Mesenchymal stem cell (in vitro differentiated cells and primary cell): ENCODE results near the gene KIAA1191.

ENCODE experiments used
- DNase-seq: peaks from one replicate; pipeline ENCODE4 v3.0.0-alpha.2; 2013
- H2AFZ ChIP-seq: one replicate; pipeline ENCODE4 v1.6.1; 2013; ENCODE audit warnings: low read depth, mild to moderate bottlenecking, control low read depth, inconsistent platforms, low read length, moderate library complexity
- H2AK5ac ChIP-seq: 2 replicates; pipeline ENCODE4 v1.6.1; 2013; ENCODE audit warnings: low read length, moderate library complexity, mild to moderate bottlenecking, inconsistent platforms; ENCODE audit not compliant: severe bottlenecking
- H2BK120ac ChIP-seq: one replicate; pipeline ENCODE4 v1.6.1; 2013; ENCODE audit warnings: low read depth, mild to moderate bottlenecking, inconsistent platforms, low read length, moderate library complexity
- H2BK12ac ChIP-seq, 2 experiments: one replicate each; pipeline ENCODE4 v1.6.1; 2013; ENCODE audit warnings: inconsistent platforms in 2 of 2, low read length in 2 of 2, mild to moderate bottlenecking in 2 of 2, moderate library complexity in 2 of 2, control low read depth in 1 of 2
- H2BK15ac ChIP-seq: one replicate; pipeline ENCODE4 v1.6.1; 2013; ENCODE audit warnings: mild to moderate bottlenecking, low read depth, inconsistent platforms; ENCODE audit not compliant: poor library complexity, severe bottlenecking
- H2BK5ac ChIP-seq: 2 replicates; pipeline ENCODE4 v1.6.1; 2013; ENCODE audit warnings: low read depth, mild to moderate bottlenecking, low read length, control low read depth, inconsistent platforms; ENCODE audit not compliant: poor library complexity, severe bottlenecking
- H3K14ac ChIP-seq, 2 experiments: one replicate each; pipeline ENCODE4 v1.6.1; 2013; ENCODE audit warnings: inconsistent platforms in 2 of 2, low read length in 2 of 2, control low read depth in 1 of 2, mild to moderate bottlenecking in 1 of 2, moderate library complexity in 1 of 2
- H3K18ac ChIP-seq, 2 experiments: one replicate each; pipeline ENCODE4 v1.6.1; 2013; ENCODE audit warnings: inconsistent platforms in 2 of 2, low read length in 2 of 2, control low read depth in 1 of 2, low read depth in 1 of 2, mild to moderate bottlenecking in 1 of 2
- H3K23ac ChIP-seq, 2 experiments: one replicate each; pipeline ENCODE4 v1.6.1; 2013; ENCODE audit warnings: inconsistent platforms in 2 of 2, low read length in 2 of 2, mild to moderate bottlenecking in 2 of 2, moderate library complexity in 2 of 2, control low read depth in 1 of 2
- H3K27ac ChIP-seq: 2 replicates; pipeline ENCODE4 v1.5.1; 2013; ENCODE audit warnings: mild to moderate bottlenecking, moderate library complexity, low read length, control low read depth, inconsistent platforms; ENCODE audit not compliant: poor library complexity, severe bottlenecking
- H3K27me3 ChIP-seq, 2 experiments: 2 replicates each; pipeline versions ENCODE4 v1.6.1 to v1.7.0; 2013; ENCODE audit warnings: low read length in 2 of 2, mild to moderate bottlenecking in 2 of 2, moderate library complexity in 2 of 2, control low read depth in 1 of 2, inconsistent platforms in 1 of 2; ENCODE audit not compliant: control insufficient read depth in 1 of 2, insufficient read depth in 1 of 2
- H3K36me3 ChIP-seq, 2 experiments: 2 replicates each; pipeline versions ENCODE4 v1.6.1 to v1.7.0; 2013; ENCODE audit warnings: low read length in 2 of 2, control low read depth in 1 of 2, inconsistent platforms in 1 of 2, low read depth in 1 of 2, mild to moderate bottlenecking in 1 of 2; ENCODE audit not compliant: insufficient read depth in 2 of 2, control insufficient read depth in 1 of 2
- H3K4ac ChIP-seq, 2 experiments: one replicate each; pipeline ENCODE4 v1.6.1; 2013; ENCODE audit warnings: inconsistent platforms in 2 of 2, low read length in 2 of 2, mild to moderate bottlenecking in 2 of 2, moderate library complexity in 2 of 2, control low read depth in 1 of 2, low read depth in 1 of 2
- H3K4me1 ChIP-seq: 2 replicates; pipeline ENCODE4 v1.6.1; 2013; ENCODE audit warnings: low read depth, low read length, control low read depth; ENCODE audit not compliant: control insufficient read depth, insufficient read depth
- H3K4me2 ChIP-seq: 2 replicates; pipeline ENCODE4 v1.6.1; 2013; ENCODE audit warnings: low read length, mild to moderate bottlenecking, inconsistent platforms; ENCODE audit not compliant: poor library complexity, severe bottlenecking
- H3K4me3 ChIP-seq, 2 experiments: 2 replicates each; pipeline versions ENCODE4 v1.5.1 to v1.7.0; 2013; ENCODE audit warnings: low read length in 2 of 2, mild to moderate bottlenecking in 2 of 2, control low read depth in 1 of 2, low read depth in 1 of 2; ENCODE audit not compliant: insufficient read depth in 1 of 2
- H3K79me1 ChIP-seq: replicated peaks from 2 replicates; pipeline ENCODE4 v1.6.1; 2013; ENCODE audit warnings: mild to moderate bottlenecking, control low read depth, low read length, inconsistent platforms; ENCODE audit not compliant: poor library complexity, severe bottlenecking
- H3K9ac ChIP-seq: 2 replicates; pipeline ENCODE4 v1.7.0; 2013; ENCODE audit warnings: mild to moderate bottlenecking, low read length, moderate library complexity
- H3K9me3 ChIP-seq: 2 replicates; pipeline ENCODE4 v1.7.0; 2013; ENCODE audit warnings: mild to moderate bottlenecking, low read length; ENCODE audit not compliant: control insufficient read depth
- H4K8ac ChIP-seq: one replicate; pipeline ENCODE4 v1.6.1; 2013; ENCODE audit warnings: inconsistent platforms, mild to moderate bottlenecking, low read length, moderate library complexity
- H4K91ac ChIP-seq: one replicate; pipeline ENCODE4 v1.6.1; 2013; ENCODE audit warnings: mild to moderate bottlenecking, low read length, inconsistent platforms
- WGBS: methylation state at CpG from one replicate; pipeline ENCODE4 v1.1.7; 2013; ENCODE audit warnings: mixed read lengths; 5-methylcytosine and 5-hydroxymethylcytosine counted together

KIAA1191 gene

DNA sequence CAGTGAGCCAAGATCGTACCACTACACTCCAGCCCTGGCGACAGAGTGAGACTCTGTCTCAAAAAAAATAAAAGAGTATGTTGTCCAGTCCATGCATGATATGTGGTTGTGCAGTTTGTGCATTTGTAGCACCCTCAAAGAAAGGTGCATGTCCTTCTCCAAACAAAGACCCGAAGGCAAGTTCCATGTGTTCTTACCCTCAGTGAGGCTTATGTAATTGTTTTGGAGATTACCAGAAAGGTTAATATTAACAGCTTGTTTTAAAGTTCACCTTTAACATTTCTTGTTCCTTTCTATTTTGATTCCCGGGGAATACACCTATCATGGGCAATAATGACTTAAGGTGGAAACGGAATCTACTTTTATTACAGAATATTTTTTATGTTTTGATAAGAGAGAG is 22.3 kb downstream of the KIAA1191 start:
- no peak for DNase-seq
- Histone ChIP-seq H2BK5ac (no peak overlapping the region), H3K4ac (no peak overlapping the region), H3K14ac (no peak overlapping the region), H2AFZ (no peak overlapping the region), H2AK5ac (no peak overlapping the region), H3K36me3 (peaks cover 5 to 44% of the 10 kb centered on the region in 2 experiments), H3K23ac (no peak overlapping the region), H3K27ac (no peak overlapping the region), H3K4me3 (no peak overlapping the region), H2BK15ac (no peak overlapping the region), H3K9me3 (no peaks in the 10 kb centered on the region), H4K8ac (no peak overlapping the region), H3K4me1 (no peaks in the 10 kb centered on the region), H3K4me2 (no peak overlapping the region), H3K18ac (no peak overlapping the region), H3K27me3 (no peaks in the 10 kb centered on the region), H3K79me1 (no peaks in the 10 kb centered on the region), H2BK120ac (no peak overlapping the region), H3K9ac (no peak overlapping the region), H4K91ac (no peak overlapping the region), H2BK12ac (no peak overlapping the region)
- WGBS = 100% methylated on average over 2 of the region's 5 CpGs

DNA sequence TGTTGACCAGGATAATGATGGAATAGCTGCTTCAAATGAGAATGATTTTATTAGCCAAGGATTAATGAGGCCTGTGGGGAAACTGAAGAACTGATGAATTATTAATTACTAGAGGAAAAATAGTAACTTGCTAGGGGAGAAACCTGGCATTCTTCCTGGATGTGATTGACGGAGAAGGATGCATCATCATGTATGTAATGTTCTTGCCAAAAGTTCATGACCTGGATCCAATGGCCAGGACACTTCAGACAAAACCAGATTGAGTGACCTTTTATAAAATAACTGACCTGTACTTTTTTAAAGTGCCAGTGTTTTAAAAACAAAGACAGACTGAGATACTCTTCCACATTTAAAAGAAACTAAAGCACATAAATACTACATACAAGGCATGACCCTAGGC is 23.7 kb downstream of the KIAA1191 start:
- no peak overlapping the region for H2BK15ac ChIP-seq

GRCh38 chr5:176334031-176334770 is 27.4 kb downstream of the KIAA1191 start:
- no peaks in the 10 kb centered on the region for H3K9me3 ChIP-seq
- H2AK5ac ChIP-seq = no peak overlapping the region
- no peaks in the 10 kb centered on the region for H3K79me1 ChIP-seq
- H2BK5ac ChIP-seq = no peak overlapping the region
- no peak overlapping the region for H2BK120ac ChIP-seq
- no peak overlapping the region for H3K23ac ChIP-seq
- H3K4me3 ChIP-seq = no peak overlapping the region
- H3K18ac ChIP-seq = no peak overlapping the region
- H3K4me1 ChIP-seq = no peaks in the 10 kb centered on the region
- no peak overlapping the region for H2BK15ac ChIP-seq
- no peak overlapping the region for H4K91ac ChIP-seq
- no peak overlapping the region for H3K9ac ChIP-seq
- no peak overlapping the region for H4K8ac ChIP-seq
- no peak overlapping the region for H2BK12ac ChIP-seq
- H3K36me3 ChIP-seq = peaks cover 3 to 25% of the 10 kb centered on the region in 2 experiments
- no peak overlapping the region for H3K14ac ChIP-seq
- no peak overlapping the region for H3K4me2 ChIP-seq
- no peak for DNase-seq
- no peak overlapping the region for H3K27ac ChIP-seq
- H3K4ac ChIP-seq = no peak overlapping the region
- H3K27me3 ChIP-seq = no peaks in the 10 kb centered on the region
- no peak overlapping the region for H2AFZ ChIP-seq

More for the DNA sequence above, 23.7 kb downstream of the KIAA1191 start:
- Histone ChIP-seq H2BK5ac (no peak overlapping the region), H4K91ac (no peak overlapping the region), H3K4me3 (no peak overlapping the region), H3K27ac (no peak overlapping the region), H4K8ac (no peak overlapping the region), H2BK12ac (no peak overlapping the region), H2BK120ac (no peak overlapping the region), H3K27me3 (no peaks in the 10 kb centered on the region), H3K23ac (no peak overlapping the region), H3K9ac (no peak overlapping the region), H3K79me1 (no peaks in the 10 kb centered on the region), H3K36me3 (peaks cover 3 to 37% of the 10 kb centered on the region in 2 experiments), H2AFZ (no peak overlapping the region), H3K9me3 (no peaks in the 10 kb centered on the region), H3K18ac (no peak overlapping the region), H3K4ac (no peak overlapping the region), H3K4me1 (no peaks in the 10 kb centered on the region), H3K4me2 (no peak overlapping the region), H2AK5ac (no peak overlapping the region), H3K14ac (no peak overlapping the region)
- DNase-seq = no peak
- 67% methylated on average over 1 of the region's 1 CpG for WGBS

GRCh38 chr5:176320577-176320976 is 41.0 kb downstream of the KIAA1191 start:
- Histone ChIP-seq H3K4me2 (no peak overlapping the region), H4K8ac (no peak overlapping the region), H3K36me3 (peaks cover 3 to 39% of the 10 kb centered on the region in 2 experiments), H3K9ac (no peak overlapping the region), H3K18ac (no peak overlapping the region), H3K27ac (no peak overlapping the region), H3K14ac (no peak overlapping the region), H3K23ac (no peak overlapping the region), H4K91ac (no peak overlapping the region), H3K4ac (no peak overlapping the region), H2BK12ac (no peak overlapping the region), H3K4me3 (no peak overlapping the region), H2BK5ac (no peak overlapping the region), H2BK15ac (no peak overlapping the region), H3K79me1 (no peaks in the 10 kb centered on the region), H2BK120ac (no peak overlapping the region), H2AFZ (no peak overlapping the region), H3K4me1 (no peaks in the 10 kb centered on the region), H3K27me3 (no peaks in the 10 kb centered on the region), H2AK5ac (no peak overlapping the region), H3K9me3 (no peaks in the 10 kb centered on the region)
- WGBS = 100% methylated on average over 2 of the region's 3 CpGs
- no peak for DNase-seq
